Kidney capillary endothelial cell (primary cell): Measurements from ENCODE around the gene ARHGEF37.
A peak's percentile ranks its signal among the peaks of the same experiment; 100 is the strongest.

ENCODE experiments used
- DNase-seq: peaks from one replicate; pipeline ENCODE4 v3.0.0-alpha.2; 2018; ENCODE audit warnings: low spot score

ARHGEF37 gene

GRCh38 chr5:149600932-149601331 is 19.6 kb downstream of the ARHGEF37 start:
- no peak for DNase-seq

- DNase-seq: no peak
These were observed 21.9 kb downstream of the ARHGEF37 start for GRCh38 chr5:149603210-149603609.

DNA sequence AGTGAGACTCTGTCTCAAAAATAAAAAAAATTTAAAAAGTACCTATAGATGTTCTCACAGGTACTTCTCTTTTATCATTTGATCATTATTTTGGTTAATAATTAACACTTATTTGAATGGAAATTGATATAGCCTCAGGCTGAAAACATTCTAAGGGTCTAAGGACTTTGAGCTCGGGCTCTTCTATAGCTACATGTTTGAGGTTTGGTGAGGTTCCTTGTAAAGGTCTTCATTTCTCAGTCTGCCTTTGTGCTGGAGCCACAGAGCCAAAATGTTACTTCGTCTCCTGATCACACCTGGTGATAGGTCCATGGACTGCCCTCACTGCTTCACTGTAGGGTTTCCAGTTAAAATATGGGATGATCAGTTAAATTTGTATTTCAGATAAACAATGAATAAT is 22.6 kb downstream of the ARHGEF37 start:
- DNase-seq: no peak

- no peak for DNase-seq
These were observed 23.0 kb downstream of the ARHGEF37 start for GRCh38 chr5:149604321-149604720.

DNA sequence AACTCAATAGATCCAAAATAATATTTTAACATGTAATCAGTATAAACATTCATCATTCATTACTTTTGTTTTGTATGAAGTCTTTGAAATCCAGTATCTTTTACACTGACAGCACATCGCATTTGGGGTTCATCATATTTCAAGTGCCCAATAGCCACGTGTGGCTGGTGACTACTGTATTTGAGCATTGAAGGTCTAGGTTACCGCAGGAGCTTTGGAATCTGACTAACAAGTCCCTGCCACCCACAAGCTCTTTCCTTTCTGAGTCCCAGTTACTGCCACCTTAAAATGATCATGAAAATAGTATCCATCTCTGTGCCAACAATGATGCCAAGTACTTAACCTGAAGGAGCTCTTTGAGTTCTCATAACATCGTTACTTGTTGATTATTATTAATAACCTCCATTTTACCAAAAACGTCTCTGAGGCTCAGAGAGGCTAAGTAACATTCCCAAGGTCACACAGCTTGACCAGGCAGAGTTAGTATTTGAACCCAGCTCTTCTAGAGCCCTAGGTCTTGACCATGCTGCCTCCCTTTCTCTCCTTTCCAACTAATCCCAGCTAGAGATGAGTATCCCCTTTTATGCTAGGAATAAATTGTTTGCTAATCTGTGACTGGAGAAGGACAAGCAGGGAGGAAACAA is 24.2 kb downstream of the ARHGEF37 start:
- no peak for DNase-seq

DNA sequence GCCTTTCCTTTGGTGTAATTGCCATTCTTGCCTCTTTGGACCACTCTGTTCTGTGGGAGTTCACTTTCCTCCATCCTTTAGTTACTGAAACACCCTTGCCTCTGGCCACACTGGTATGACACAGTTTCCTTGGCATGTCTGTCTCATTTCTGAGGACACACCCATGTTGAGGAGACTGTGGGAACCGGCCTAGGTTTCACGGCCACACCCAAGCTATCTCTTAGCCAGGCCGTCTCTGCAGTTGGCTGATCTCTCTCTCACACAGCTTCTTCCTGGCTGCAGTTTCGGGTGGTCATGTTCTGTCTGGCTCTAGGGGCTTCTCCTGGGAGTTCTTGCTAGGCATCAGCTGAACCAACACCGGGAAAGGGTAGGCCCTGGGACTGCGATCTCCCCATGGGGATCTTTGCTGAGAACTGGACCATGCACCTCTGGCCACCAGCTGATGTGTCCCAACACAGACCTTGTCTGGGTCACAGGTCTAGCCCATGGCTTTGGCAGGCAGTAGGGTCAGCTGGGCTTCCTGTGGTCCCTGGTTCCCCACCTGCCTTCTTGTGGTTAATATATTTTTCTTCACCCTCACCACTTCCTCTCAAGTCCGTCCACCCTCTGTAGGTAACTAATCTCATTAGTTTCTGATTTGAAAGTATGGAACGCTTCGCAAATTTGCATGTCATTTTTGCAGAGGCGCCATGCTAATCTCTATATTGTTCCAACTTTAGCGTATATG is 24.9 kb downstream of the ARHGEF37 start:
- DNase-seq: no peak

DNA sequence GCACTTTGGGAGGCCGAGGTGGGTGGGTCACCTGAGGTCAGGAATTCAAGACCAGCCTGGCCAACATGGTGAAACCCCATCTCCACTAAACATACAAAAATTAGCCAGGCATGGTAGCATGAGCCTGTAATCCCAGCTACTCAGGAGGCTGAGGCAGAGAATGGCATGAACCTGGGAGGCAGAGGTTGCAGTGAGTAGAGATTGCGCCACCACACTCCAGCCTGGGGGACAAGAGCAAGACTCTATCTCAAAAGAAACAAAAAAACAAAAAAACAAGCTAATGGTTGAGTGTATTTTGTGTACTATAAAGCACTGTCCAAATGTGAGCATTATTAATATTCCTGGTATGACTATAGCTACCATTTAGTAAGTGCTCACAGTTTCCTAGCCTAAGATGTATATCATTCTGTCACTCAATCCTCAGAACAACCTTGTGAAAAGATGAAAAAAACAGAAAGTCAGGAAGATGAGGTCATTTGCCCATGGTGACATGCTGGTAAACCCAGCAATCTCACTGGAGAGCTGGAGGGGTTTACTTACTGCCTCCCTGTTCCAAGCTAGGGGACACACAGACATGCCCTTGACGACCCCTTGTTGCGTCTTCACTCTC is 27.7 kb downstream of the ARHGEF37 start:
- DNase-seq: no peak

DNA sequence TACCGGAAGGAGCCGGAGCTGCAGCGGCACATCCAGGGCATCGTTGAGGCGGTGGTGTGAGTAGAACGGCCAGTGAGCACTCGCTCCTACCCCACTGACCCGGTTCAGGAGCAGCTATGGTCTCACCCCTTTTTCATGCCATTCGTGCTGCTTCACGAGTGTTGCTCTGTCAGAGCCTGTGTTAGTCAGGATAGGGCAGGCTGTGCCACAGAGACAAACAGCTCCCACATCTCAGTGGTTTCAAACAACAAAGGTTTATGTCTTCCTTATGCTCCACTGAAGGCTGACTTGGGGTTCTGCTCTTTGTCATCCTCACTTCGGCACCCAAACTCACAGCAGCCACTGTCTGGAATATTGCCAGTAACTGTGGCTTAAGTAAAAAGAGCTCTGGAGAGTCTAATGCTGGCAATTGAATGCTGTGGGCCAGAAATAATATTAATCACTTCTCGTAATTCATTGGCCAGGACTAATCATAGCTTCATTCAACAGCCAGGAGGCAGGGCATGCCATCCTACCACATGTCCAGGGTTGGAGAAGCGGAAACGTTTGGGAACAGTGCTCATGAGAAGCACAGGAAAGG is 28.4 kb downstream of the ARHGEF37 start:
- no peak for DNase-seq

GRCh38 chr5:149610589-149611255 is 29.4 kb downstream of the ARHGEF37 start:
- no peak for DNase-seq

DNA sequence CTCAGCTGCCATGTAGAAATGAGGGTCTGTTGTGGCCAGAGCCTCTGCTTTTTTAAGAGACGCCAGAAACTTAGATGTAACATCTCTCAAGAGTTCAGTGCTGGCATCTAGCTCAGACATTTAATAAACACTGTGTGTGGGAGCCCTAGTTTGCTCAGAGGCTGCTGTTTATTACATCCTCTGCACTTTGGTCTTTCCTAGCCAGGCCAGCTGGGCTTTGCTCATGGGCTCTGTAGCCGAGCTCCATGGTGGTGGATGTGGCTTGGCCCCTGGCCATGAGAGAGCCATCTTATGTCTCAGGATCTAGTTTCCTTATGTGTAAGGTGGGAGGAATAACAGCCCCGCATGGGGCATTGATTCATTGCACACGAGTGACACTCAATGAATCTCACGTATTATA is 30.0 kb downstream of the ARHGEF37 start:
- no peak for DNase-seq

DNA sequence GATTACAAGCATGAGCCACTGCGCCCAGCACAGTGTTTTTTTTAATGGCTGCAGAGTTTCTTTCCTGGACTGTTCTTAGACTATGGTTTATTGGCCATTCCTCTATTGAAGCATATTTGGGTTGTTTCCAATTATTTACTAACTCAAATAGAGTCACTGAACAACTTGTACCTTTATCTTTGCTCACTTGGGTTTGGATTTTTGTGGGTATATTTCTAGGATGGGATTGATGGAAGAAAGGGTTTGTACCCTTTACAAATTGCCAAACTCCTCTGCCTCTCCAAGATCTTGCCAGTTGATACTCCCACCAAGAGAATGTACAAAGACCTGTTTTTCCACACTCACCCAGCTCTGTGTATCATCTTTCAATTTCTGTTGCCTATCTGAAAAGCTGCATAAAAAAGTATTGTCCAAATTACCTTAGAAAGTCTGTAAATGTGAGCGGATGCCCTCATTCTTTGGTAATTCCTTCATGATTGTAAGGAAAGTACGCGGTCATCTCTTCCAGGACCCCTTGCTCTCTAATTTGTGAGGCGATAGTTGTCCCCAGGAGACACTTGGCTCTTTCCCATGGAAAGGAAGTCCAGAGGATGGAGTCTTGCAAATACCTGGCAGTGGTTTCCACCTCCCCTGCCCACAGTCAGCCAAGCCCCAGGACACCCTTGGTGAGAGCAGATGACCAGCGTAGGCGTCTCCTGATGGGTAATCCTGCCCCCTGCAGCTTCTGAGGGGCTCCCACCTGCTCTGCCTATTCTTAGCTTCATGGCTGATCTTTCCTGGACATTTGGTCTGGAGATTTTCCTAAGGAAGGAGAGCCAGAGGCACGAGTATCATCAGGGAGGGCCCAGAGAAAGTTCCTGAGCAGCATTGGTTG is 33.0 kb downstream of the ARHGEF37 start:
- no peak for DNase-seq

DNA sequence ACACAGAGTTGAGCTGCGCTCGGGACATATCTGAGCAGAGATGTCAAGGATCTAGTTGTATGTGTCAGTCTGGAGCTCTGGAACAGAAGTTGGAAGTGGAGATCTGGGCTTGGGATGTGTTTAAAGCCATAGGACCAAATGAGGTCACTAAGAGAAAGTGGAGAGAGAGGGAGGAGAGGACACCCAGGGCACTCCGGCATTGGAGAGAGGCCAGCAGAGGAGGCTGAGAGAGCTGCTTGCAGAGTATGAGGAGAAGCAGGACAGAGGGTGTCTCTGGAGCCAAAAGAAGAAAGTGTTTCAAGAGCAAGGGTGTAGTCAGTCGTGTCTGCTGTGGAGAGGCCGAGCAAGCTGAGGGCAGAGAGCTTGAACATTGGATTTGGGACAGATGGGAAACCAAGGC is 34.7 kb downstream of the ARHGEF37 start:
- no peak for DNase-seq

DNA sequence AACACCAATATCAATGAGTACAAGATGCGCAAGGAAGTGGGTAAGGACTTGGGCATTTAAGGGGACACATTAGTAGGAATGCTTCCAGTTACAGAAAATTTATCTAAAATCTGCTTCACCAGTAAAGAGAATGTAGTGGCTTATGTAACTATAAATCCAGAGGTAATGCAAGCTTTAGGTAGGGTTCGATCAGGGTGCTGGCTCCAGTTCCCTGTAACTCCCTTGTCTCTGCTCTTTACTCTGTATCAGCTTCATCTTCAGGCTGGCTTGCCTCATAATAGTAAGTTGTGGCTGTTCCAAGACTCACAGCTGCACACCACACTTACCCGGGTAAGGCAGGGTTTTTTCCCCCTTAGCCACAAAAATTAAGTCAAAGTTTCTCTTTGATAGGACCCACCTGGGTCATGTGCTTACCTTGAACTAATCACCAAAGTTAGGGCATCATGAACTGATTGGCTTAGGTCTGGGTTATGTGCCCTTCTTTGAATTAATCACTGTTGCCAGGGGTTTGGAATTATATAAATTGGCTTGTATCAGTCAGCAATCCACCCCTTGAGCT is 35.5 kb downstream of the ARHGEF37 start:
- no peak for DNase-seq

DNA sequence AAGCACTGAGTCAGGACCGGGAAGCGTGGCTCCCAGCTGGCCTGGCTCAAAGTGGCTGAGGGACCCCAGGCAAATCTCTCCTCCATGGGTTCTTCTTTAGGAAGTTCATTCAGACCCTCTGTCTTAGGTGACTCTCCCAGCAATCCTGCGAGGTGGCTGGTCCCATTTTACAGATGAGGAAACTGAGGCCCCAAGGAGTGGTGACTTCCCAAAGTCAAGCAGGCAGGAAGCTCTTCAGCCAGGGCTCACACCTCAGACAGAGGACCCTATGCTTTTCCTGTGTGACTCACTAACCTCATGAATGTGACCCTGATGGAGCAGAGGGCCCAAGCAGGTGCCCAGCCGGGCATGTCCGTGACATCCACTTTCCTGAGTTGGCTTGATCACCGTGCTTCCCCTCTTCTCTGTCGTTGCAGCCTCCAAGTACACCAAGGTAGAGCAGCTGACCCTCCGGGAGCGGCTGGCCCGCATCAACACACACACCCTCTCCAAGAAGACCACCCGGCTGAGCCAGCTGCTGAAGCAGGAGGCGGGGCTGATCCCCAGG is 36.5 kb downstream of the ARHGEF37 start:
- no peak for DNase-seq

GRCh38 chr5:149618581-149619248 is 37.4 kb downstream of the ARHGEF37 start:
- peak; percentile 77 for DNase-seq

DNA sequence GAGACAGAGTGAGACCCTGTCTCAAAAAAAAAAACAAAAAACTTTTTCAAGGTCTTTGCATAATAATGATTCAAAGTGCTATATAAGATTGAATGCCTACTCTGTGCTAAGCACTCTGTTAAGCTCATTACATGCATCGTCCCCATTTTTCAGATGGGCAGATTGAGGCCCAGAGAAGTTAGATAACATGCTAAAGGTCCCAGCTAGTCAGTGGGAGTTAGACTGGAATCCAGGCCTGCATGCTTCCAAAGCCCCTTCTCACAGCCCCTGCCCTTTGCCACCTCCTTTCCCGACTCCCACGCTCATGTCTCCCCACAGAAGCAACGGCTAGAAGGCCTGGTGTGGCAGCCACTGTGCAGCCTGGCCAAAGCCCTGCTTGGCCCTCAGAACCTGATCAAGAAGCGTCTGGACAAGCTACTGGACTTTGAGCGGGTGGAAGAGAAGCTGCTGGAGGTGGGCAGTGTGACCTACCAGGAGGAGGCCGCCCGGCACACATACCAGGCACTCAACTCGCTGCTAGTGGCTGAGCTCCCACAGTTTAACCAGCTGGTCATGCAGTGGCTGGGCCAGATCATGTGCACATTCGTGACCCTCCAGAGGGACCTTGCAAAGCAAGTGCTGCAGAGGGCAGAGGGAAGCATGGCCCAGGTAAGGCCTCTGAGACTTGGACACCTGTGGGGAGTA is 40.3 kb downstream of the ARHGEF37 start:
- no peak for DNase-seq

DNA sequence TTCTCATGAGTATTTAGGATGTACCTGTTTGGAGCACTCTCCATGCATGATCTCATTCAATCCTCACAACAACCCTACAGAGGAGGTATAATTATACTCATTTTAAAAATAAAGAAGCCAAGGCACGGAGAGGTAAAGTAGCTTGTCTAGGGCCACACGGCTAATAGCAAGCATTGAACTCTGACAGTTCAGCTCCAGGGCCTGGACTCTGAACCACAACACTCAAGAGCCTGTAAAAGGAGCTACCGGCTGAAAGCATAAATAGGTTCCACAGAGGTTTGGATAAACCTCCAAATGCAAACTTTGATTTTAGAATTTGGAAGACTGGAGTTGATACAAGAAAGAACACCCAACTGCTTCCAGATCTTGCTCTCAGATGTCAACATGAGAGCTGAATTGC is 41.2 kb downstream of the ARHGEF37 start:
- no peak for DNase-seq

GRCh38 chr5:149623473-149623872 is 42.2 kb downstream of the ARHGEF37 start:
- no peak for DNase-seq

DNA sequence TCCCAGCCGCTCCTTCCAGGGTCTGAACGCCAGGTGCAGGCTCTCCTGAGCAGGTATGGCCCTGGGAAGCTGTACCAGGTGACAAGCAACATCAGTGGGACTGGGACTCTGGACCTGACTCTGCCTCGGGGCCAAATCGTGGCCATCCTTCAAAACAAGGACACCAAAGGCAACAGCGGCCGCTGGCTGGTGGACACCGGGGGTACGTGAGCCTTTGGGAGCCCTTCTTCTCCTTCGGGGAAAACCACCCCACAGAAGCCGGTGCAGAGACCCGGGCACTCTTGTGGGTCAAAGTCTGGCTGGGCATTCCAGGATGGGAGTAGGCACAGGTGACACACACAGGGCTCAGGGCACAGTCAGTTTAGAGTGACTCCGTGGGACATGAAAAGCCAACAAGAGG is 45.8 kb downstream of the ARHGEF37 start:
- DNase-seq: no peak

- peak; percentile 34 for DNase-seq
These were observed 46.9 kb downstream of the ARHGEF37 start for GRCh38 chr5:149628221-149628620.
